RWPE2 (cell line): Measurements from ENCODE around the gene INTS11.
"Not testable (repeated sequence)": the region's sequence is repeated elsewhere in the genome, so short reads cannot be mapped to it uniquely, and the experiment has no call there.

Experiments used
- ATAC-seq: fragments of 200-7000 bp; cut with Tn5 transposase; 3 replicates; pipeline ENCODE4 v1.9.1; 2021; ENCODE audit warnings: low read depth
- DNase-seq: peaks from one replicate; pipeline ENCODE4 v3.0.0-alpha.2; 2020; ENCODE audit warnings: low spot score
- H3K27ac ChIP-seq: fragments of 450-650 bp; 2 replicates; pipeline ENCODE4 v1.5.1; 2017; ENCODE audit warnings: mild to moderate bottlenecking; ENCODE audit not compliant: poor library complexity, severe bottlenecking
- H3K27me3 ChIP-seq: fragments of 250-450 bp; sonication (Bioruptor Pico); 2 replicates; pipeline ENCODE4 v1.5.1; 2021; ENCODE audit warnings: mild to moderate bottlenecking, moderate library complexity; ENCODE audit not compliant: insufficient read depth, poor library complexity, severe bottlenecking
- H3K36me3 ChIP-seq: fragments of 250-450 bp; sonication (Bioruptor Pico); 2 replicates; pipeline ENCODE4 v1.5.1; 2020; ENCODE audit warnings: low read depth, mild to moderate bottlenecking, moderate library complexity
- H3K4me1 ChIP-seq: fragments of 250-450 bp; sonication (Bioruptor Pico); 2 replicates; pipeline ENCODE4 v1.5.1; 2021; ENCODE audit warnings: mild to moderate bottlenecking, moderate library complexity; ENCODE audit not compliant: insufficient read depth, poor library complexity, severe bottlenecking
- H3K4me3 ChIP-seq: fragments of 250-450 bp; sonication (Bioruptor Pico); 2 replicates; pipeline ENCODE4 v1.5.1; 2021; ENCODE audit warnings: mild to moderate bottlenecking, moderate library complexity; ENCODE audit not compliant: severe bottlenecking
- H3K9me3 ChIP-seq: fragments of 250-450 bp; sonication (Bioruptor Pico); 2 replicates; pipeline ENCODE4 v1.5.1; 2021; ENCODE audit warnings: mild to moderate bottlenecking, moderate library complexity; ENCODE audit not compliant: severe bottlenecking
- TF ChIP-seq, protein P1 (sequence below): fragments of 450-650 bp; IDR thresholded peaks from one replicate; pipeline ENCODE4 v1.5.1; 2017; ENCODE audit warnings: mild to moderate bottlenecking, moderate library complexity; ENCODE audit not compliant: poor library complexity, severe bottlenecking

The INTS11 gene

GRCh38 chr1:1318131-1318652 lies 6.3 kb downstream of the INTS11 start:
- ATAC-seq: peak; percentile 90
- TF ChIP-seq, protein P1, sequence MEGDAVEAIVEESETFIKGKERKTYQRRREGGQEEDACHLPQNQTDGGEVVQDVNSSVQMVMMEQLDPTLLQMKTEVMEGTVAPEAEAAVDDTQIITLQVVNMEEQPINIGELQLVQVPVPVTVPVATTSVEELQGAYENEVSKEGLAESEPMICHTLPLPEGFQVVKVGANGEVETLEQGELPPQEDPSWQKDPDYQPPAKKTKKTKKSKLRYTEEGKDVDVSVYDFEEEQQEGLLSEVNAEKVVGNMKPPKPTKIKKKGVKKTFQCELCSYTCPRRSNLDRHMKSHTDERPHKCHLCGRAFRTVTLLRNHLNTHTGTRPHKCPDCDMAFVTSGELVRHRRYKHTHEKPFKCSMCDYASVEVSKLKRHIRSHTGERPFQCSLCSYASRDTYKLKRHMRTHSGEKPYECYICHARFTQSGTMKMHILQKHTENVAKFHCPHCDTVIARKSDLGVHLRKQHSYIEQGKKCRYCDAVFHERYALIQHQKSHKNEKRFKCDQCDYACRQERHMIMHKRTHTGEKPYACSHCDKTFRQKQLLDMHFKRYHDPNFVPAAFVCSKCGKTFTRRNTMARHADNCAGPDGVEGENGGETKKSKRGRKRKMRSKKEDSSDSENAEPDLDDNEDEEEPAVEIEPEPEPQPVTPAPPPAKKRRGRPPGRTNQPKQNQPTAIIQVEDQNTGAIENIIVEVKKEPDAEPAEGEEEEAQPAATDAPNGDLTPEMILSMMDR: no peak
- Histone ChIP-seq H3K4me1 (peaks cover 6% of the 10 kb centered on the region), H3K4me3 (no peak overlapping the region), H3K27me3 (no peaks in the 10 kb centered on the region), H3K27ac (peak overlapping the region; percentile 46), H3K9me3 (no peaks in the 10 kb centered on the region), H3K36me3 (peaks cover 71% of the 10 kb centered on the region)
- DNase-seq: no peak

- Histone ChIP-seq H3K4me3 (no peak overlapping the region), H3K27ac (peak overlapping the region; percentile 46), H3K4me1 (peaks cover 6% of the 10 kb centered on the region), H3K9me3 (no peaks in the 10 kb centered on the region), H3K36me3 (peaks cover 79% of the 10 kb centered on the region), H3K27me3 (no peaks in the 10 kb centered on the region)
- TF ChIP-seq, protein P1: no peak
- DNase-seq (no peak), ATAC-seq (no peak)
Observed at GRCh38 chr1:1317420-1317819, 7.0 kb downstream of the INTS11 start.

DNA sequence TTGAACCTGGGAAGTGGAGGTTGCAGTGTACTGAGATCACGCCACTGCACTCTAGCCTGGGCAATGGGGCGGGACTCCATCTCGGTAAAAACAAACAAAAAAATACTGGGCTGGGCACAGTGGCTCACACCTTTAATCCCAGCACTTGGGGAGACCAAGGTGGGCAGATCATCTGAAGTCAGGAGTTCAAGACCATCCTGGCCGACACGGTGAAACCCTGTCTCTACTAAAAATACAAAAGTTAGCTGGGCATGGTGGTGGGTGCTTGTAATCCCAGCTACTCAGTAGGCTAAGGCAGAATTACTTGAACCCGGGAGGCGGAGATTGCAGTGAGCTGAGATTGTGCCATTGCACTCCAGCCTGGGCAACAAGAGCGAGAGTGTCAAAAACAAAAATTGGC lies 8.3 kb downstream of the INTS11 start:
- H3K27ac ChIP-seq, DNase-seq, ATAC-seq, H3K9me3 ChIP-seq, H3K4me3 ChIP-seq, H3K27me3 ChIP-seq, H3K4me1 ChIP-seq: not testable (repeated sequence)
- H3K36me3 ChIP-seq: peaks cover 83% of the 10 kb centered on the region

DNA sequence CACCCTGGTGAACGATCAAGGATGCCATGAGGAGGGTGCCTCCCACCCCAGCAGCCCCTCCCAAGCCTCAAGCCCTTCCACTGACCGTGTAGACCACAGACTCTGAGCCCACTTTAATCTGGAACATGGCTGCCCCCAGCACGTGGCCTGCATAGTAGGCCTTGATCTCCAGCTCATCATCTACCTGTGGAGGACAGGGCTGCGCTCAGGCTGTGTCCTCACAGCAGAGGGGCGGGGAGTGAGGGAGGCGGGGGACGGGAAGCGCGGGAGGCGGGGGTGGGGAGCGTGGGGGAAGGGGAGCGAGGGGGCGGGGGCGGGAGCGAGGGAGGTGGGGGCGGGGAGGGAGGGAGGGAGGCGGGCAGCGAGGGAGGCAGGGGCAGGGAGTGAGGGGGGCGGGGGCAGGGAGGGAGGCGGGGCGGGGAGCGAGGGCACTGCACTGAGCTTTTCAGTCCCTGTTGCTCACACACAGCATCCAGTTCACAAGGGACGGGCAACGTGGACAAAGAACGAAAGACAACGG lies 9.0 kb downstream of the INTS11 start:
- TF ChIP-seq, protein P1: no peak
- no peak for DNase-seq
- no peaks in the 10 kb centered on the region for H3K9me3 ChIP-seq
- H3K27me3 ChIP-seq: no peaks in the 10 kb centered on the region
- no peak overlapping the region for H3K27ac ChIP-seq
- peaks cover 85% of the 10 kb centered on the region for H3K36me3 ChIP-seq
- ATAC-seq: no peak
- peaks cover 6% of the 10 kb centered on the region for H3K4me1 ChIP-seq
- no peak overlapping the region for H3K4me3 ChIP-seq

GRCh38 chr1:1314678-1315335 lies 9.7 kb downstream of the INTS11 start:
- Histone ChIP-seq H3K4me1 (peaks cover 6% of the 10 kb centered on the region), H3K27me3 (no peaks in the 10 kb centered on the region), H3K27ac (no peak overlapping the region), H3K4me3 (no peak overlapping the region), H3K36me3 (peaks cover 85% of the 10 kb centered on the region), H3K9me3 (no peaks in the 10 kb centered on the region)
- no peak for ATAC-seq
- no peak for DNase-seq
- TF ChIP-seq, protein P1: no peak
